Measurements from ENCODE around the gene ATP6V0D1.

The ATP6V0D1 gene

DNA sequence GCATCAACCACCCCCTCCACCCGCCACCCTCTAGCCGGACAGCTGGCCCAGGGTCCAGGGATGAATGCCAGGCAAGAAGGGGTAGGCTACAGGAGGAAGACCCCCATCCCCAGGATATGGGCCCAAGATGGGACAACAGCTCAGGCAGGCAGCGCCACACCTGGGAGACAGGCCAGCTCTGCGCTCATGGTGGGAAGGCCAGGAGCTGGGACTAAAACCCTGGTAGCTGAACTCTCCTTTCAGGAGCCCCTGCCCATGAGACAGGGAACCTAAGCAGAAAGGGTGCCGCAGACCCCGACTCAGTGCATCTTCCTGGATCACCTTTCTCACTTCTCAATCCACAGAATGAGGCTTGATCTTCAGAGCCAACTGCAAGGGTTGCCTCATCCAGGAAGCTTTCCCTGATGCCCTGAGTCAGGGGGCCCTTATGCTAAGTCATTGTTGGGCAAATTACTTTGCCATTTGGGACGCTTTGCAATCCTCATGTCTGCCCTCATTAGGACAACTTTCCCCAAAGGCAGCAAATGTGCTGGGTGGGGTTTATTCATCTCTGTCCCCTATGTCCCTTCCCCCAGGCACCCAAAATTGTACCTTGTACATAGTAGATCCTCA, 73.7 kb downstream of the ATP6V0D1 start:
- no peak for DNase-seq (ENCODE audit: low spot score)

DNA sequence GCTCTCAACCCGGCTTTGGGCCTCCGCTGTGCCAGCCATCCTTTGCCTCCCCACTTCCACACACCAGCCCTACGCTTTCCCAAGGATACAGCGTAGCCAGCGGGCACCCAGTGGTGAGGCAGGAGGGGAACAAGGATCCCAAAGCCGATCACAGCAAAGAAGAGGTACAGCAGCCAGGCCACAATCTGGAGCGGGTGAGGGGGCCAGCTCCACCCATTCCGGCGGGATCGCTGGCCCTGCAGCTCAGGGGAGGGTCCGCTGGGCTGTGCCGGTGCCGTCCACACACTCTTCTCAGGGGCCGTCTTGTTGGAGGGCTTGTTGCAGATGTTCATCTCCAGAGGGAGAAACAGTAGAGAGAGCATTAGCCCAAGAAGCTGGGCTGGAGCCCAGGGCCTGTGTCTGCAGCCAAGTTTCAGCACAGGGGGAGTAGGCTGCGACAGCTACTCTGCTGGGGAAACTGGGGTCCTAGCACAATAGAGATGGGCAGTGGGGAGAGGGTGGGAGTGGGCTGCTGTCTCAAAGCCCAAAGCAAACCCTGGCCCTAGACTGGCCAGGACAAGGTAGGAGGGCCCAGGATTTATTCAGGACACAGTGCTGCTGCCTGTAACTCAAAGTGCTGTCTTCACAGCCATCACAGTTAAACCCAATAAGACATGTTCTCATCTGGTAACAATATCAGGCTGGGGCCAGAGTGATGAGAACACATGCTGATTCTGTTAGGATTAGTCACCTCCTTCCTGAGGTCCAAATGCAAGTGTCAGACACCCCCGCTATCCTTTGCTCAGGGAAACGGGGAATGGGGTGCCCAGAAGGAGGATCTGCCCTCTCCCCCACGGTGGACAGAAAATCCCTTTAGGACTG, 74.6 kb downstream of the ATP6V0D1 start:
- no peak for DNase-seq (ENCODE audit: low spot score)

- no peak for DNase-seq (ENCODE audit: low spot score)
These were observed 75.6 kb downstream of the ATP6V0D1 start for GRCh38 chr16:67405336-67405735.

DNA sequence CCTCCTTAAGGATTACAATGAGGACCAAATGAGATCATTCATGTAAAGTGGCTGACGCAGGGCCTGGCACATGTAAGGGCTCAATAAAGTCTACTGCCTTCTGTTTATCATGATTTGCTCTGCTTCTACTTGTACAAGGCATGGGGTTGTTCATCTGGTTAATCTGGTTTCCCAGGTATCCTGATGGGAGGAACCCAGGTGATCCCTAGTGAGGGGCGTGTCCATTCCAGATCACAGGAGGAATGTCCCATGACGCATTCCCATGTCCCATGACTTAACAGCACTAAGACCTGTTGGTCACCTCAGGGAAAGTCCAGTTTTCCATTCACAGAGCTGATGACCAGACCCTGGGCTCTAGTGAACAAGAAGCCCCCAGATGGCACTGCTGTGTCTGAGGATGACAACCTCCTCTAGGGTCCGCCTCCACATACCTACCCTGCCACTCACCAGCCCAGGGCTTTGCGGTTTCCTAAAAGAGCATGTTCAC, 76.2 kb downstream of the ATP6V0D1 start:
- no peak for DNase-seq (ENCODE audit: low spot score)

DNA sequence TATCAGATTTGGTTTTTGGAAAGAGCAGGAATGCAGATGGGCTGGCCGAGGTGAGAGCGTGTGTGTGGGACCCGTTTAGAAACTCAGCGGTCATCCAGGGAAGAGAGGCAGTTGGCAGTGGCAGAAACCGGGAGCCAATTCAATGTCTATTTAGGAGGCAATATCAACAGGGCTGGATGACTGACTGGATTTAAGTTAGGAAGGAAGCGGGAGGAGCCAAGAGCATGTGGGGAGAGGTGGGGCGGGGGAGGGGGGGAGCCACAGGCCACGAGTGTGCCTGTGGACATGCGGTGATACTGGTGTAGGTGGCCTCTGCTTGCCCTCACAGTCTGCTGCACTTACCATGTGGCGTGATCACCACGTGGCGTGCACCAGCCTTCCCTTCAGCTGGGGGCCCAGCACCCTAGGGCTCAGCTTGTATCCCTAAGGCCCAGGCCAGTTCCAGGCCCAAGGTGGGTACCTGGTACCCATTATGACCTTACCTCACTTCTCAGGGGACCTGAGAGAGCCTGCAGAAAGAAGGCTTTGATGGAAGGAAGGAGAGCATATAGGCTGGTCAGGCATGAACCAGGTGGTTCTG, 76.9 kb downstream of the ATP6V0D1 start:
- no peak for DNase-seq (ENCODE audit: low spot score)

DNA sequence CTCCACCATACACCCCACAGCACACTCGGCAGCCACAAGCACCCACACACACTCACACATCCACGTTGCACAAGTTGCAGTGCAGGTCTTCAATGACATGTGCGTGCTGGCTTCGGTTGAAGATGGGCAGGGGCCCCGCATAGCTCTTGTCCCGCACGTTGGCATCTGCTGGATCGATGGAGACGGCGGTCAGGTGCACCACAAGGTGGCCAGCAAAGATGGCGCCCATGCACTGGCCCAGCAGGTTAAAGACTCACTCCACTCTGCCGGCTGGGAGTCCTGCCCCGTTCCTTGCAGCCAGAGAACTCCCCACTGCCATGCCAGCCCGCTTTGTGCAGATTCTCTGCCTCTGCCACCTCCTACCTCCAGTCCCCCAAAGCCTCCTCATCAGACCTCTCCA, 80.1 kb downstream of the ATP6V0D1 start:
- DNase-seq (ENCODE audit: low spot score) = no peak

DNA sequence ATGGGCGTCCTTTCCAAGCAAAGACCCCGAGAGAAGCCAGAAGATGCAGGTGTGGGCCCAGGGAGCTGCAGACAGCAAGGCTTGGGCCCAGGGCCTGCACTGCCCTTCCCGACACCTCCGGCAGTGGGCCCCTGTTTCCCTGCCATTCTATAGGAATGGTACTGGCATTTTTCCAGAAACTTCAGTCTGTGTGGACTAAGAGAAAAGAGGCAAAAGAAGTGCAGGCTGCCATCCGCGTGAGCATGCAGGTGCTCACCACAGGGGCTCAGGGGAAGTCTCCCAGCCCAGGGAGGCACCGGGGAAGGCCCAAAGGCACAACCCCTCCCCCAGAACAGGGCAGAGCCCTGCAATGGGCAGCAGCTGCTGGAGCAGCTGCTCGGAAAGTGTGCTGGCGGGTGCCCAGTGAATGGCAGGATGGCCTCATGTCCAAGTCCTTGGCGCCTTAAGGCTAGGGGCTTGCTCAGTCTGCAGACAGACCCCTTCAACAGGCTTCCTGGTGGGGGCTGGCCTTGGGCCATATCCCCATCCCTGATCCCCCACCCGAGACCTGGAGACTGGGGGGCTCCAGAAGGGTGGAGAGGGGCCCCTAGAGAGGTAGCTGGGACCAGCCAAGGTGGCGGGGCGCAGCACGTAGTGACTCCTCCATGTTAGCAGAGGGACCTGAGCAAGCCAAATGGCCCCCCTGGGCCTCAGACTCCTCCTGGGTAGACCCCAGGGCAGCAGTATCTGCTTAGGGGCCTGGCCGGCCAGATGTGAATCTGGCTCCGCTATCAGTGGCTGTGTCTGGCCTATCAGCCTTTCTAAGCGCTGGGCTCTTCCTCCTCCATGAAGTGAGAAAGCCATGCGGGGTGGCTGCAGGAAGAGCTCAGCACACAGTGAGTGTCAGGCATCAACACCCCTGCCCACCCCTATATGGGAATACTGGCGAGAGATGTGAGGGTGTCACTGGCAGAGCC, 80.9 kb downstream of the ATP6V0D1 start:
- no peak for DNase-seq (ENCODE audit: low spot score)

DNA sequence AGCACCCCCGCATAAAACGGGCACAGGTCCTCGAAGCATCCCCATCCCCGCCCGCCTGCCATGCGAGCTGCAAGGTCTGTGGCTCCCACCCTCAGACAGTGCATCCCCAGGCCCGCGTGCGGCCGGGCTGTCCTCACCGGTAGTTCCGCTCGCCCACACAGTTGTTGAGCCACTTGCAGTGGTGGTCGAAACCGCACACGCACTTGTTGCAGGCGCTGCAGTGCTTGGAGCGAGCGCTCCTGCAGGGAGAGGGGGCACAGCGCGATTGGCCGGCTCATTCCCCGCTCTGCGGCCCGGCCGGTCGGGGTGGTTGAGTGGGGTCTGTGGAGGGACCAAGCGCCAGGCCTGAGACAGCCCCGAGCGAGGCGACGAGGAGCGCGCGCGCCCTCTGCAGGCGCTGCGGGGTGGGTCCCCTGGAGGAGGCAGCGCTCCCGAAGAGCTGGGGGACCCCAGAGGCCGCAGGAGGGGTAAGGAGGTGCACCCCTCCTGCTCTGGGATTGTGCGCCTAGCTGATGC, 81.7 kb downstream of the ATP6V0D1 start:
- peak; percentile 65 for DNase-seq (ENCODE audit: low spot score)

DNA sequence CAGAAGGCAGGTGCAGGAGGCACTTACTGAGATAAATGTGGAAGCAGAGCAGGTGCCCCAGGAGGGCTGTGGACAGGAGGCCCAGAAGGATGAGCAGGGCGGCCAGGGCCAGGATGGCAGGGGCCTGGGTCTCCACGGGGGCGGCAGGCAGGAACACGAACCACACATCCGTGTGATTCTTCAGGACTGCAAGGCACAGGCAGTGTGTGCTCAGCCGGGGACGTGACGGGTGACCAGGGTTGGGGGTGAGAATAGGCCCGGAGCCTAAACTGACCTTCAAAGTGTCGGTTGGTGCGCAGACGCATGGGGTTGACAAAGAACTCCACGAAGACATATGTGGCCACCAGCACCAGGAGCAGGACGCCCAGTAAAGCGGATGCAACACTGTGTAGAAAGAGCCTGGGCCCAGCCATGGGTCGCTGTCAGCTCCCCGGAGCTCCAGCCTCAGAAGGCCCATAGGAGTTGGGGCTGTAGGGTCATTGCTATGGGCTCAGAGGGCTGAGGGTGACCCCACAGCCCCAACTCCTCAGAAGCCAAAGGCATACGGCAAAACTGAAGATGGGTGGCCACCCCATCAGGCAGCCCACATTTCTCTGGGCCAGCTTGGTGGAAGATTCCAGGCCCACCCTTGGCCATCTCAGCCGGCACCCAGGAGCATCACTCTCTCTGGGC, 82.3 kb downstream of the ATP6V0D1 start:
- no peak for DNase-seq (ENCODE audit: low spot score)

- no peak for DNase-seq (ENCODE audit: low spot score)
These were observed 83.0 kb downstream of the ATP6V0D1 start for GRCh38 chr16:67397812-67398545.

DNA sequence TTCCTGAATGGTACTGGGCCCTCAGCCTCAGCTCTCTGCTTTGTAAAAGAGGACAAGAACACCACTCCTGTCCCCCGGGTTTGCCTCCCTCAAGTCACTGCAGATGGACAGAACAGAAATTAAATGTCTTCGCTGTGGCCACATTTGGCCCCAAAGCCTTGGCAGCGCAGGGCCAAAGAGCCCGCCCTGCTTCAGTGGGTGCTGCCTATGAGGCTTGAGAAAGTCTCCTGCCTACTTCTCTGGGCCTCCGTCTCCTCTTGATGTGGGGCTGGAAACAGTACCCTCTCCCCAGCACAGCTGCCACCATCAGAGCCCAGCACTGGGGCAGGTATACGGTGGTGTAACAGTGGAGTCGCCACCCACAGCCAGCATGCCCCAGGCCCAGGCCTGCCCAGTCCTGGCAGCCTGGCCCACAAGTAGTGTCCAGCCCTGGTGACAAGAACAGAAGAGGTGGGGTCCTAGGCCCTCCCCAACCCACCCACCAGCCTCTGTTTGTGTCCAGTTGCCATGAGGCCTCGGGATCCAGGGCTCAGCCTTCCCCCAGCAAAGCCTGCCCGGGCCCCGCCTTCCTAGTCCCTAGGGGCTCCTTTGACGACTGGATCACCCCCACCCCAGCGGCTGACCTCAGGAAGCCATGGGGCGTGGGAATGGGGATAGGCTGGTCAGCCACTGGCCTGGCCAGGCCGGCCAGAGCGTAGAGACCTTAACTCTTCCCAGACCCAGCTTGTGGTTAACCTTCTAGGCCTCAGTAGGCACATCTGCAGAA, 83.7 kb downstream of the ATP6V0D1 start:
- DNase-seq (ENCODE audit: low spot score) = no peak

DNA sequence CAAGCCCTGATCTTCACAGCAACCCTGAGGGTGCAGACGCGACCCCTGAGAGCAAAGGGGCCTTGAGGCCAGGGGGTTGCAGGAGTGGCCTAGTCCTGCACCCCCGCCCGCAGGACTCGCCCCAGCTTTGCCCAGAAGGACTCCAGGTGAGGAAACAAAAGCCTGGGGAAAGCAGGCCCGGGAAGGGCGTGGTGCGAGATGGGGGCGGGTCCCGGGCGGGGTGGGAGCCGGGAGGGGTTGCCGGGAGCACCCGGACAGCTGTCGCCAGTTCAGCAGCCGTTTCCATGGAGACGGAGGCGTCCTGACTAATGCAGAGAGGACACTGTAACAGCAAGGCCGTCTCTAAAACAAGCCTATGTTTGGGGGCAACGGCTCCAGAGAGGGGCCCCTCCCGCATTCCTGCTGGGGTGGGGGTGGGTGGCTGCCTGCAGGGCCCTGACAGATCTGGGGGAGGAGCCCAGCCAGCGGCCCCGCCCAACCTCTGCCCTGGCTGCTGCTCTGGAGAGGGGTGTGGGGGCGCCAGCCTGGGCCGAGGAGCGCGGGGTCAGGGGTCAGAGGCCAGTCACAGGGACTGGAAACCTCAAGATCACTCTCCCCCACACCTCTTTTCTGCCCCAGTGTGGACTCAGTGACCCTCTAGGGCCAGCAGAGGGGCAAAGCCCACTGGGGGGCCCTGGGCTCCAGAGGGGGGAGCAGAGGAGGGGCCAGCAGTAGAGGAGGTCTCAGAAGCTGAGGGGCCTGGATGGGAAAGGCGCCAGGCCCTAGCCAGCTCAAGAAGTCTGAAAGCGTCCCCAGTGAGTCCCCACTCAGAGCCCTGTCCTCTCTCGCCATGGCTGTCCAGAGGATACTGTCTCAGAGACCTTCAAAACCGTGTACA, 84.6 kb downstream of the ATP6V0D1 start:
- DNase-seq (ENCODE audit: low spot score) = no peak

DNA sequence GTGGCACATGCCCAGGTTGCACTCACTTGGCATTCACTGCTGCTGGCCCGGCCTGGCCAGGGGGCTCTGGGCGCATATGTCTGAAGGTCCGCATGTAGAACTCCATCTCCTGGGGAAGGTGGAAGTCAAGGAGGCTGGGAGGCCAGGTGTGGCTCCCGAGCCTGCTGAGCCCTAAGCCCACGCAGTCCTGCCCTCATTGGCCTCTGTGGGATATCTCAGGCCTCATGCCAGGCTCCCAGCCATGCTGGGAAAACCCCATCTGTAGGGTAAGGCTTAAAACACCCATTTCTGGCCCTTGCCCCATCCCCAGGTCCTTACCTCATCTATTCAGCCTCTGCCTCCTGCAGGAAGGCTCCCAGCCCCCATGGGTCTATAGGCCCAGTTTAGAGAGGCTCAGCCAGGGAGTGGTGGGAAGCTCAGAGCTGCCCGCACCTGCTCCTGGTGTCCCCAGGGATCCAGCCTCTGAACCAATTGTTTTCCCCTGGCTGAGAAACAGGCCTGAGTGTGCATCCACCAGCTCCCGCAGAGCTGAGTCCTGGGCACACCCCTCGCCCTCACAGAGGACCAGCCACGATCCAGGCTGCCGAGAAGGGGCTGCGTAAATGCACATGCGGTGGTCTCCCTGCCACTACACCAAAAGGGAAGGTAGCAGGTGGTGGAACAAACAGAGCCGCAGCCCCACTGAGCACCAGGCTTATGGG, 85.3 kb downstream of the ATP6V0D1 start:
- no peak for DNase-seq (ENCODE audit: low spot score)

GRCh38 chr16:67395105-67395457, 85.9 kb downstream of the ATP6V0D1 start:
- DNase-seq (ENCODE audit: low spot score) = no peak

GRCh38 chr16:67394155-67395104, 86.5 kb downstream of the ATP6V0D1 start:
- no peak for DNase-seq (ENCODE audit: low spot score)

DNA sequence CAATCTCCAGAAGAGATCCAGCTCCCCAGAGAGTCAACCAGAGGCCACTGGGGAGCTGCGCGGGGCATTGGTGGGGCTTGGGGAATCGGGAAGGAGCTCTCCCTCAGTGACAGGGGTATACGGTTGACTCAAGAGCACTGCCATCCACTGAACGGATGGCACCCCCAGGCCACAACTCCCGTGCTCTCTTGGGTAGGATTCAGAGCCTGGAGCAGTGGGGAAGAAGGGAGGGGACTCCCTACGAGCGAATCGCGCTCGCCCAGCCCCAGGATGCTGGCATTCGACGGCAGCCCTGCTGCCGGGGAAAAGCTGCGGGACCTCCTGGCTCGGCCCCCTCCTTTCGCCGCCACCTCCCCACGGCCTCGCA, 87.2 kb downstream of the ATP6V0D1 start:
- no peak for DNase-seq (ENCODE audit: low spot score)
